ENCODE data around the gene HOXC12.

DNA sequence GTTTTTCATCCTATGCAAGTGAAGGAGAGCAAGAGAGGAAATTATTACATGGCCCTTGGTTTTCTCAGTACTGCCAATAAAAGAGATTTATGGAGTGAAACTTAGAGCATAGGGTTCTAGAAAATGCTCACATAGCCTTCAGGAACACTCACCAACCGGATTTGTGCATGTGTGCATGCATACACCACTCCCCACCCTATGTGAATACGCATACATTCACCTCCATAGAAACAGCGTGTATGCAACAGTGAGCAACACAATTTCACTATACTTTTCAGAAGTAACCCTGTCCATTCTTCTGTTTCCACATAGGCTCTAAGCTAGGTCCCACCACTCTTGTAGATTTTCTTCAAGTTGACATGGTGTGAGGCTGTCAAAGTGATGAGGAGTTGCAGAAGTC lies 47.6 kb upstream of the HOXC12 start:
- TF ChIP-seq TAF1 (IDR thresholded peaks at IDR 0.05; ENCODE audit: borderline replicate concordance, low read depth, low read length), result no peak
- no peak for TF ChIP-seq POLR2A (IDR thresholded peaks at IDR 0.05; ENCODE audit: low read depth, low read length)
- TF ChIP-seq POLR2AphosphoS5 (IDR thresholded peaks at IDR 0.05; ENCODE audit: low read depth, low read length), result no peak

All from GM12892 (cell line).